ENCODE data around the gene VIPR1.

Gene VIPR1, protein sequence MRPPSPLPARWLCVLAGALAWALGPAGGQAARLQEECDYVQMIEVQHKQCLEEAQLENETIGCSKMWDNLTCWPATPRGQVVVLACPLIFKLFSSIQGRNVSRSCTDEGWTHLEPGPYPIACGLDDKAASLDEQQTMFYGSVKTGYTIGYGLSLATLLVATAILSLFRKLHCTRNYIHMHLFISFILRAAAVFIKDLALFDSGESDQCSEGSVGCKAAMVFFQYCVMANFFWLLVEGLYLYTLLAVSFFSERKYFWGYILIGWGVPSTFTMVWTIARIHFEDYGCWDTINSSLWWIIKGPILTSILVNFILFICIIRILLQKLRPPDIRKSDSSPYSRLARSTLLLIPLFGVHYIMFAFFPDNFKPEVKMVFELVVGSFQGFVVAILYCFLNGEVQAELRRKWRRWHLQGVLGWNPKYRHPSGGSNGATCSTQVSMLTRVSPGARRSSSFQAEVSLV

GRCh38 chr3:42502429-42503250 is at the start of gene VIPR1:
TSS of gene VIPR1 (plus strand) at chr3:42502643. CDS start at chr3:42502736, 93 bp downstream.
- no peak for FAIRE-seq

DNA sequence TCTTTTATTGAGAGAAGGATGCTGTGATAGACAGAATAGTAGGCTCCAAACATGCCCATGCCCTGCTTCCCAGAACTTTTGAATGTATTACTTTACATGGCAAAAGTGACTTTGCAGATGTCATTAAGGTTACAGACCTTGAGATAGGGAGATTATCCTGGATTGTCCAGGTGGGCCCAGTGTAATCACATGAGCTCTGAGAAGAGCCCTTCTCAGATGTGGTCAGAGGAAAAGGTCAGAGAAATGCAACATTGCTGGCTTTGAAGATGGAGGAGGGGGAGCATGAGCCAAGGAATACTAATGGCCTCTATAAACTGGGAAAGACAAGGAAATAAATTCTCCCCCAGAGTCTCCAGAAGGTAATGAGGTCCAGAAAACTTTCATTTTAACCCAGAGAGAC is 46.2 kb upstream of the VIPR1 start:
- no peak for FAIRE-seq

- no peak for FAIRE-seq
These were observed 43.3 kb upstream of the VIPR1 start for GRCh38 chr3:42459151-42459550.

- no peak for FAIRE-seq
These were observed 40.7 kb upstream of the VIPR1 start for GRCh38 chr3:42461762-42462161.

DNA sequence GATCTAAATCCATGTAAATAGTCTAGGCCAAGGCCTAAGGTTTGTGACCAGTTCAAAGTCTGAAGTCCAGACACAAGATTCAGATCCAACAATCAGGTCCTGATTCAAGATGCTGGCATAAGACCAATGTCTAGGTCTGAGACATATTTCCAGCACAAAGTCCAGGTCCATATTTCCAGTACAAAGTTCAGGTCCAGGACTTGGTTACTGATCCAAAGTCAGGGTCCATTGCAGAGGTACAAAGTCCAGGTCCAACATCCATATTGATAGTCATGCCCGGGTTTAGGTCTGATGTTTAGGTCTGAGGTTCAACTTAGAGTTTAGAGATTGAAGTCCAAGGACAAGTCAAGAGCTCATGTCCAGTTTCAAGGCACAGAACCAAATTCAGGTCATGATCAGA is 39.4 kb upstream of the VIPR1 start:
- no peak for FAIRE-seq

DNA sequence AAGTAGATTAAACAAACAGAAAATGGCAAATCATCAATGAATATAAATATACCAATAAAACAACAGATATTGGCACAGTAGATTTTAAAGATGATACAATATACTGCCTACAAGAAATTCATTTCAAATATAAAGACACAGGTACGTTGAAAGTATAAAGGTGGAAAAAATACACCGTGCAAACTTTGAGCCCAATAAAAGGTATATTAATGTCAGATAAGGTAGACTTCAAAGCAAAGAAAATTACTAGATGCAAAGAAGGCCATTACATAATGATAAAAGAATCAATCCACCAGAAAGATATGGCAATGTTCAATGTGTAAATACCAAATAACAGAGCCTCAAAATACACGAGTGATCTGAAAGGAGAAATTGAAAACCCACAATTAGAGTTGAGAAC is 34.3 kb upstream of the VIPR1 start:
- no peak for FAIRE-seq

GRCh38 chr3:42472555-42472954 is 29.9 kb upstream of the VIPR1 start:
- FAIRE-seq: no peak

- no peak for FAIRE-seq
These were observed 29.1 kb upstream of the VIPR1 start for GRCh38 chr3:42473083-42473932.

GRCh38 chr3:42476225-42477125 is 26.0 kb upstream of the VIPR1 start:
- FAIRE-seq: no peak

GRCh38 chr3:42477696-42478095 is 24.7 kb upstream of the VIPR1 start:
- FAIRE-seq: no peak

DNA sequence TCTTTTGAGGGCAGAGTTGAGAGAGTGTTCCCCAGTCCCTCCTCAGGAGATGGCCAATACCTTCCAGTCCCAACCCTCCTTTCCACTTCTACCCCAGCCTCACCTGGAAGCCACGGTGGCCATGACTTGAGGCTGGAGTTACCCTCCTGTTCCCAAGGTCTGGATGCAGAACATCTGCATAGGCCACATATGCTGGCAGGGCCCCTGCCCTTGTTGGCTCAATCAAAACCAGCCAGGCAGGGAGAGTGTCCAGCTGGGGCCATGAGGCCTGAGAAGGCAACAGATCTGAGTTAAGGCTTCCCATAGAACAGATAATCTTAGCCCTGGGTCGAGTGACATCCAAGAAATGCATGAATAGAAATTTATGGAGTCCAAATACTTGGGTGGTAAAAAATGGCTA is 23.6 kb upstream of the VIPR1 start:
- FAIRE-seq: no peak

DNA sequence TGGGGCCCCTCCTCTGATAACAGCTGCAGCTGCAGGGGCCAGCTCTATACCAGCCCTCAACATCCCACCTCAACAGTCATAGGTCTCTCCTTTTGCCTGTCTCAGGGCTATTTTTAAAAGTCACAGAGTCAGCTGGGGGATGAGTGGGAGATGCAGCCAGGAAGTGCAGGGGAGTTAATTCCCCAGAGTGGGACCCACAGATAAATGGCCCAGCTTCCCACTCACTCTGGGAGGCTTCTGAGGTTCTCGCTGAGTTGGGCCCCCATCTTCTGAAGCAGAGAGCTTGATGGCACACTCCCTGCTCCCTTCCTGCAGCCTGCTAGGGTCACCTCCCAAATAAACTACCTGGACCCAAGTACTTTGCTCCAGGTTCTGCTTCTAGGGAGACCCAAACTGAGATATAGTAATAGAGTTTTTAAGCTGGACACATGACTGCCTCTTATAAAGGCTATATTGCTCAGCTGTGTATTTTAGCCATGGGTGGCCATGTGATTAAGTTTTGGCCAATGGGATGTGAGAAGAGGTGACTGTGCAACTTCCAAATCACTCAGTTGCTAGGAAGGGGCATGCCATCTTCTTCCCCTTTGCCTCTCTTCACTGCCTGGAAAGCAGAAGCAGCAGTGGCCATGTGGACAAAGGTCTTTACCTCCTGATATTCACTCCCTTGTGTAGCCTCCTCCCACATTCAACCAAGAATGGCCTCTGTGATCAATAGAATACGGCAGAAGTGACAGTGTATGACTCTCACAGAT is 15.5 kb upstream of the VIPR1 start:
- no peak for FAIRE-seq

- FAIRE-seq: no peak
These were observed 13.8 kb upstream of the VIPR1 start for GRCh38 chr3:42488687-42489086.

DNA sequence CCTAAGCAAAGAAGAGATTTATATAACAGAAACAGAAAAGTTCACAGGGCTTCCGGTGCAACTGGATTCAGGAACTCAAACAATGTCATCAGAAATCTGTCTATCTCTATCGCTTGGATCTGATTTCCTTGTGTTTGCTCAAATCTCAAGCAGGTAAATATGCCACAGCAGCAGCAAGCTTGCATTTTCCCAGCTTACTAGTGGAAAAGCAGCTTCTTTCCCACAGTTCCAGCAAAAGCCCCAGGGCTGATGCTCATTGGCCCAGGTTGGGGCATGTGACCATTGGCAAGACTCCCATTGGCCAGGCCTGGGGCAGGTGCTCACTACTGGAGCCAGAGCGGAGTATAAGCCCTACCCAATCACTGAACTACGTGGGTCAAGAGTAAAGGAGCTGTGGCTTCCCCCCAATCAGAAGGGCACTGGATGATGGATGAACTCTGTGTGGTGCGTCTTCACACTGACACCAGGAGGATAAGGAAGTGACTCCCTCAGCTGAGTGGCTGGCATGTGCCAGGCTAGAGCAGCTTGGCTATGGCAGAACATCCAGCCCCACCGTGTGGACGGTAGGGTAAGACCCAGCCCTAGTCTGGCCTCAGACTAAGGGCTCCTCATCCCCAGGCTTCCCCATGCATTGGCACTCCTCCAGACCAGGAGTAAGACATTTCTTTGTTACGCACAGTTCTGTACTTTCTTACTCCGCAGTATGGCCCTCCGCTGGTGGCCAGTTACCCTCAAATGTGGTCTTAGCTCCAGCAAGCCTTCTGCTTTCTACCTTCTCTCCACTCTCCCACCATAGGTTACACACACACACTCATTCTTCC is 13.1 kb upstream of the VIPR1 start:
- no peak for FAIRE-seq

DNA sequence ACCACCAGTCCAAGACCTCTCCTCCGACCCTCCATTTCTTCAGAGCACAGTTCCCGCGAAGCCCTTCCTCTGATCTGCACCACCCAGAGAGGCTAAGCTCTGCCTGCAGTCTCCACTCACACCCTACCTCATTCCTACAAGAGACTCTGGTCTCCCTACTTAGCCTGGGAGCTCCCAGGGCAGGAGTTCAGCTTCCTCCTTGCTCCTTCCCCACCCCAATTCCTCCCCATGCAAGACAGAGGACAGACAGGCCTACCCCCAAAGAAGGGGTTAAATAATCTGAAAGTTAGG is 12.6 kb upstream of the VIPR1 start:
- no peak for FAIRE-seq

DNA sequence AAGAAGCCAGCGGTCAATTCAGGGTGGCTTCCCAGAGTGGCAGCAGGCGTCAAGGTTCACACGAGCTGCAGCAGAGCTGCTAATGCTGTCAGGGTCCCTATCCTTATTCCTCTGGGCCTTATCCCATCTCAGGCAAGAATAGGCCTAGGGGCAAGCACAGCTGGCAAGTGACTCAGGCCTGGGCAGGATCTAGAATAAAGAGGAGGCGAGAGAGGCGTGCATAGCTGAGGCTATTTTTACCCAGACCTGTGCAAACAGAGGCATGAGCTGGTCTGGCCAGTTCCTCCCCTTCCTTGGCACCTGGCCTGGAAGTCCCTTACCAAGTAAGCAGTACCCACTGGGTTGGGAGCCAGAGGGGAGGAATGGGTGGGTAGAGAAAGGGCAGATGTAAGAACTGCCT is 12.2 kb upstream of the VIPR1 start:
- FAIRE-seq: no peak

DNA sequence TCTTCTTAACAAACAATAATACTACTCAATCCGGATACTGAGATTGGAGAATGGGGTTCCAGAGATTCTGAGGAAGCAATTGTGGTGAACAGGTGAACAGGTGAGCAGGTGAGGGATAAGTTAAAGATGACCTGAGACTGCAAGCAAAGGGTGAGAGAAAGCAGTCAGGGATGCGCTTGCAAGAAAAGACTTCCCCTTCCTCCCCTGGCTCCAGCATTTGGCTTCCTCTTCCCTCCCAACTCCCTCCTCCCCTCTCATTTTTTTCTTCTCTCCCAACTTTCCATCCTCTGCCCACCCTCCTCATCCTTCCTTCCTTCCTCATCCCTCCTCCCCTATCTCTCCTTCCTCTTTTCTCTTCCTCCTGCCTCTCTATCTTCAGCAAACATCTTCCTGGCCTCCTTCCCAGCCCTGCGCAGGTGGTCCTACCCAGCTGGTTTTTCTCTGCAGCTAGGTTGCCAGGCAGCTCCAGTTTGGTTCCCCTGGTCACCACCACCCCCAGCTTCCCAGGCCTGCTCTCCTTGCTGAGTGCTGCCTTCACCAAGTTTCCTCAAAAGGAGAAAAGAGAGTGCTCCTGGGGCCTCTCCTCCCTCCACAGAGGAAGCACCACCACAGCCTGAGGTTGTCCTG is 10.4 kb upstream of the VIPR1 start:
- no peak for FAIRE-seq

DNA sequence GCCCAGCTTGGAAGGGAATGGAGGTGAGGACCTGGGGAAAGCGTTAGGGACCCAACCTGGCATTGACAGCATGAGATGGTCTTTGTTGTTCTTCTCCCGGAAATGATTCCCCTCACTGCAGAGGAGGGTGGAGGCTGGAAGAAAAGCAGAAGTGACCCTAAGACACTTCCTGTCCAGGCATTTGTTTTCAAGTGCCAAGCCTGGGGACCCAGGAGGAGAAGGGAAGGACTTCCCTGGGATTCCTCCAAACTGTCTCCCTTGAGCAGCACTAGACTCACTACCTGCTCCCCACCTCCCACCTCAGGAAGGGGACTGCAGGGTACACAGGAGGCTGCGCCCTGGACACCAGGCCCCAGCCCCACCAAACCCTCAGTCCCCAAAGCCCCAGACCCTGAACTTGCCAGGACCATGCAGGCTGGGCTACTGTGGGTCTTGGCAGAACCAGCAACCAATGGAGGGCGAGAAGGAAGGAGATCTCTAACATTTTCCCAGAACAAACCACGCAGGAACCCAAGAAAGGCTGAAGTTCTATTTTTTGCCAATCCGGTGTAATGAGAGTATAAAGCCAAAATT is 9.8 kb upstream of the VIPR1 start:
- no peak for FAIRE-seq

- FAIRE-seq: no peak
These were observed 9.2 kb upstream of the VIPR1 start for GRCh38 chr3:42493126-42493797.
